Thyroid gland (tissue), 4 donors: ENCODE results near the gene TFCP2L1. TPM values are rescaled to one million over a fixed set of nuclear protein-coding genes. Genes with fewer than 3 reads are reported as not detected.

ENCODE experiments used
- DNase-seq, 2 donors: peaks; one replicate each; pipeline ENCODE4 v3.0.0-alpha.2; 2019
- H3K27ac ChIP-seq, 3 donors: fragments of 200-600 bp; sonication (generic); 1 replicate in 2 of 3; 2 replicates in 1 of 3; pipeline ENCODE4 v1.5.1; 2016 to 2019; ENCODE audit warnings: mild to moderate bottlenecking in 1 of 3, moderate library complexity in 1 of 3
- H3K27me3 ChIP-seq: fragments of 200-600 bp; sonication (generic); one replicate; pipeline ENCODE4 v1.5.1; 2019
- H3K36me3 ChIP-seq, 2 donors: fragments of 200-600 bp; sonication (generic); one replicate each; pipeline ENCODE4 v1.5.1; 2016 to 2019
- H3K4me1 ChIP-seq, 2 donors: fragments of 200-600 bp; sonication (generic); one replicate each; pipeline ENCODE4 v1.5.1; 2017 to 2019
- H3K4me3 ChIP-seq, 3 donors: fragments of 200-600 bp; sonication (generic); replicated peaks in 1 of 3; 1 replicate in 2 of 3; 2 replicates in 1 of 3; pipeline ENCODE4 v1.5.1; 2016; ENCODE audit warnings: mild to moderate bottlenecking in 1 of 3
- H3K9me3 ChIP-seq: fragments of 200-600 bp; sonication (generic); one replicate; pipeline ENCODE4 v1.5.1; 2017
- CTCF ChIP-seq, 6 experiments: fragments of 200-600 bp in 3 of 6; fragments of 450-650 bp in 3 of 6; sonication (generic) in 3 of 6; IDR thresholded peaks; one replicate each; pipeline ENCODE4 v1.5.1; 2016 to 2019; ENCODE audit warnings: antibody characterized with exemption in 6 of 6, mild to moderate bottlenecking in 2 of 6, inconsistent platforms in 1 of 6, moderate library complexity in 1 of 6
- POLR2A ChIP-seq, 2 donors: fragments of 450-650 bp; IDR thresholded peaks; one replicate each; pipeline ENCODE4 v1.6.1; 2017; ENCODE audit warnings: antibody characterized with exemption in 2 of 2, mild to moderate bottlenecking in 2 of 2, moderate library complexity in 1 of 2
- WGBS, 2 donors: methylation state at CpG; one replicate each; pipeline ENCODE4 v1.1.5; 2017; 5-methylcytosine and 5-hydroxymethylcytosine counted together
- intact Hi-C: fragments of 100-400 bp; cut with DNase I; formaldehyde crosslinking; loops from one replicate; pipeline ENCODE4 v1.15.1; 2023
- total RNA-seq, 4 donors: library from RNA; depleted of rRNA; stranded (reverse); fragments of >200 nt; gene quantifications; one replicate each; pipeline ENCODE4 v1.2.3, GENCODE V29; 2016

Gene TFCP2L1
- total RNA-seq, 4 donors from 2014 or later: 97.4 to 188 (median 146) TPM

- intact Hi-C loops: loop anchor here (10.0 kb wide), 2 partner anchors 51 to 191 kb away; no protein-coding TSS in a partner anchor
- Histone ChIP-seq H3K36me3 (peaks cover 0 to 2% of the 10 kb centered on the region in 2 donors), H3K27me3 (no peaks in the 10 kb centered on the region), H3K9me3 (no peaks in the 10 kb centered on the region), H3K27ac (no peak overlapping the region), H3K4me3 (no peak overlapping the region), H3K4me1 (peaks cover 5 to 18% of the 10 kb centered on the region in 2 donors)
- no peak for TF ChIP-seq CTCF (IDR thresholded peaks at IDR 0.05)
- no peak for TF ChIP-seq POLR2A (IDR thresholded peaks at IDR 0.05)
- DNase-seq: no peak
- WGBS, 2 donors: 95 to 97% methylated on average over 3 of the region's 3 CpGs
Measured at GRCh38 chr2:121285926-121286325, 924 bp upstream of the TFCP2L1 start.

GRCh38 chr2:121283670-121284462, 1.1 kb downstream of the TFCP2L1 start:
- TF ChIP-seq POLR2A (IDR thresholded peaks at IDR 0.05) (no peak), CTCF (IDR thresholded peaks at IDR 0.05) (no peak)
- intact Hi-C loops: loop anchor here (10.0 kb wide), 2 partner anchors 49 to 189 kb away; no protein-coding TSS in a partner anchor
- no peaks in the 10 kb centered on the region for H3K27me3 ChIP-seq
- peak overlapping the region; percentile 82 to 90 (median 82) for H3K27ac ChIP-seq
- peak overlapping the region; percentile 39 to 84 (median 75) for H3K4me3 ChIP-seq
- peaks cover 5 to 21% of the 10 kb centered on the region in 2 donors for H3K4me1 ChIP-seq
- 12 to 26% methylated on average over 12 of the region's 12 CpGs for WGBS, 2 donors
- peaks cover 0 to 13% of the 10 kb centered on the region in 2 donors for H3K36me3 ChIP-seq
- DNase-seq: peak; percentile 22 to 38
- H3K9me3 ChIP-seq: no peaks in the 10 kb centered on the region

- no peaks in the 10 kb centered on the region for H3K9me3 ChIP-seq
- peaks cover 5 to 21% of the 10 kb centered on the region in 2 donors for H3K4me1 ChIP-seq
- peaks cover 0 to 13% of the 10 kb centered on the region in 2 donors for H3K36me3 ChIP-seq
- peak overlapping the region; percentile 82 to 90 (median 82) for H3K27ac ChIP-seq
- 47 to 57% methylated on average over 13 of the region's 13 CpGs for WGBS, 2 donors
- H3K27me3 ChIP-seq: no peaks in the 10 kb centered on the region
- TF ChIP-seq POLR2A (IDR thresholded peaks at IDR 0.05) (peak in 1 of 2 donors; percentile 43), CTCF (IDR thresholded peaks at IDR 0.05) (no peak)
- intact Hi-C loops: loop anchor here (10.0 kb wide), 2 partner anchors 48 to 188 kb away; no protein-coding TSS in a partner anchor
- peak overlapping the region in 2 of 3 donors; percentile 39 to 84 for H3K4me3 ChIP-seq
- peak; percentile 44 to 51 for DNase-seq
Measured at GRCh38 chr2:121282800-121283385, 2.1 kb downstream of the TFCP2L1 start.

- Histone ChIP-seq H3K27me3 (no peaks in the 10 kb centered on the region), H3K4me1 (peaks cover 5 to 21% of the 10 kb centered on the region in 2 donors), H3K27ac (peak overlapping the region; percentile 82 to 90 (median 82)), H3K9me3 (no peaks in the 10 kb centered on the region), H3K4me3 (peak overlapping the region in 1 of 3 donors; percentile 12), H3K36me3 (peaks cover 0 to 13% of the 10 kb centered on the region in 2 donors)
- intact Hi-C loops: loop anchor here (10.0 kb wide), 2 partner anchors 47 to 187 kb away; no protein-coding TSS in a partner anchor
- WGBS, 2 donors: 83 to 89% methylated on average over 7 of the region's 7 CpGs
- TF ChIP-seq CTCF (IDR thresholded peaks at IDR 0.05): no peak
- no peak for TF ChIP-seq POLR2A (IDR thresholded peaks at IDR 0.05)
- DNase-seq: no peak
Measured at GRCh38 chr2:121281694-121282093, 3.3 kb downstream of the TFCP2L1 start.
